LNCAP (cell line): ENCODE results near the gene PDLIM3.

ENCODE experiments used
- CTCF ChIP-seq: fragments of 450-650 bp; IDR thresholded peaks from 2 replicates; pipeline ENCODE4 v1.5.1; 2017; ENCODE audit warnings: mild to moderate bottlenecking

Gene PDLIM3

GRCh38 chr4:185562531-185562930, 27.2 kb upstream of the PDLIM3 start:
- TF ChIP-seq CTCF: no peak

- TF ChIP-seq CTCF: no peak
Observed at GRCh38 chr4:185560316-185560715, 25.0 kb upstream of the PDLIM3 start.

- no peak for TF ChIP-seq CTCF
Observed at GRCh38 chr4:185559915-185560281, 24.6 kb upstream of the PDLIM3 start.

- TF ChIP-seq CTCF: no peak
Observed at GRCh38 chr4:185554365-185555126, 19.2 kb upstream of the PDLIM3 start.

GRCh38 chr4:185552254-185552653, 16.9 kb upstream of the PDLIM3 start:
- no peak for TF ChIP-seq CTCF

GRCh38 chr4:185550933-185551332, 15.6 kb upstream of the PDLIM3 start:
- TF ChIP-seq CTCF: no peak

- TF ChIP-seq CTCF: no peak
Observed at GRCh38 chr4:185549095-185549639, 13.9 kb upstream of the PDLIM3 start.

GRCh38 chr4:185548587-185548986, 13.3 kb upstream of the PDLIM3 start:
- no peak for TF ChIP-seq CTCF
